ENCODE measurements around the gene TRIP10. TPM values are rescaled to one million over a fixed set of nuclear protein-coding genes. Genes with fewer than 3 reads are reported as not detected.
A peak's percentile ranks its signal among the peaks of the same experiment; 100 is the strongest.

The TRIP10 gene
- total and polyA plus RNA-seq, 2 of the 13 experiments (the other 11 are each of a cell fraction or from before 2014, with no cell fraction given), result 32.5 to 33.2 TPM

- no peak overlapping the region for H2AFZ ChIP-seq (ENCODE audit: low read length)
- peak overlapping the region; percentile 70 to 100 (median 89) for H3K4me3 ChIP-seq (replicated peaks in 1 of 3; ENCODE audit: insufficient read depth in 1 of 3, low read depth in 2 of 3, low read length in 3 of 3)
- POLR2A ChIA-PET, result interaction anchor here (1.5 to 8.0 kb wide), 5 partner anchors 10 to 34 kb away, joined by 12 to 278 read pairs (median 83); partner anchors contain the start of gene GPR108
- peak overlapping the region; percentile 90 for H3K27ac ChIP-seq (ENCODE audit: extremely low read length, insufficient read depth, low read length)
- BruUV-seq (replicated peaks), result TSS peak; percentile 66
- H3K4me1 ChIP-seq (ENCODE audit: insufficient read depth, low read length), result peaks cover 65% of the 10 kb centered on the region
- FAIRE-seq (no peak), ATAC-seq (no peak), DNase-seq (ENCODE audit: low spot score) (no peak)
- H4K20me1 ChIP-seq (ENCODE audit: insufficient read depth, low read length), result peaks cover 51% of the 10 kb centered on the region
- peak overlapping the region; percentile 94 for H3K9ac ChIP-seq (ENCODE audit: insufficient read depth, low read depth, low read length)
- peaks cover 0 to 7% of the 10 kb centered on the region in 2 experiments; a peak in 1 of 5 replicates for H3K27me3 ChIP-seq (ENCODE audit: control insufficient read depth in 1 of 2, insufficient read depth in 2 of 2, low read length in 2 of 2)
- peak overlapping the region; percentile 79 for H3K4me2 ChIP-seq (ENCODE audit: low read depth, low read length)
- H3K9me3 ChIP-seq (ENCODE audit: low read length), result no peaks in the 10 kb centered on the region
- 0% methylated on average over 5 of the region's 6 CpGs for WGBS (ENCODE audit: low lambda C conversion rate)
- CTCF ChIA-PET (ENCODE audit: low intra/inter-chr PET ratio, low total read pairs), result no interaction called here
- intact Hi-C loops (cut with micrococcal nuclease; ENCODE audit: unreplicated experiment) (loop anchor here (2.0 kb wide), 1 partner anchor 143 kb away; no protein-coding TSS in a partner anchor), in situ Hi-C loops (cut with HindIII; ENCODE audit: extremely low pct_ligation_motif_present, low pct_unique_long_range_greater_than_20kb) (no loop called here)
- H3K36me3 ChIP-seq (replicated peaks in 1 of 2; ENCODE audit: control insufficient read depth in 1 of 2, insufficient read depth in 2 of 2, low read length in 2 of 2), result peaks cover 18 to 31% of the 10 kb centered on the region in 2 experiments
- H3K79me2 ChIP-seq (ENCODE audit: insufficient read depth, low read length), result peaks cover 24% of the 10 kb centered on the region
- no peak for TF ChIP-seq RFX3 (CRISPR knock-in tag; IDR thresholded peaks at IDR 0.05)
- TF ChIP-seq SRY (CRISPR knock-in tag; IDR thresholded peaks at IDR 0.05), result no peak
- no peak for TF ChIP-seq HES4 (CRISPR knock-in tag; IDR thresholded peaks at IDR 0.05; ENCODE audit: borderline replicate concordance)
- TF ChIP-seq ZNF33B (CRISPR knock-in tag; IDR thresholded peaks at IDR 0.05), result no peak
- no peak for TF ChIP-seq U2AF2 (IDR thresholded peaks at IDR 0.05; ENCODE audit: low read depth, low read length)
- TF ChIP-seq SMYD3 (CRISPR knock-in tag; IDR thresholded peaks at IDR 0.05), result no peak
- no peak for TF ChIP-seq HMG20B (CRISPR knock-in tag; conservative IDR thresholded peaks at IDR 0.05)
- TF ChIP-seq ZBTB26 (CRISPR knock-in tag; IDR thresholded peaks at IDR 0.05; ENCODE audit: borderline replicate concordance), result 0 out of 2 replicates have a peak, but pooled peaks have one; percentile 1
- TF ChIP-seq TIGD3 (CRISPR knock-in tag; IDR thresholded peaks at IDR 0.05; ENCODE audit: borderline replicate concordance), result no peak
- TF ChIP-seq MXD3 (CRISPR knock-in tag; IDR thresholded peaks at IDR 0.05), result no peak
- no peak for TF ChIP-seq GABPA (IDR thresholded peaks at IDR 0.05; ENCODE audit: low read depth, low read length)
- TF ChIP-seq GABPA (CRISPR knock-in tag; IDR thresholded peaks at IDR 0.05; ENCODE audit: low read depth), result no peak
- TF ChIP-seq BRCA1 (CRISPR knock-in tag; IDR thresholded peaks at IDR 0.05), result 0 out of 2 replicates have a peak, but pooled peaks have one; percentile 27
- TF ChIP-seq HOXD1 (CRISPR knock-in tag; IDR thresholded peaks at IDR 0.05), result 0 out of 2 replicates have a peak, but pooled peaks have one; percentile 5
- TF ChIP-seq SETDB1 (CRISPR knock-in tag; IDR thresholded peaks at IDR 0.05; ENCODE audit: borderline replicate concordance), result no peak
- no peak for TF ChIP-seq NCOR1 (IDR thresholded peaks at IDR 0.05; ENCODE audit: borderline replicate concordance, low read length)
- TF ChIP-seq CENPBD1 (CRISPR knock-in tag; IDR thresholded peaks at IDR 0.05; ENCODE audit: borderline replicate concordance, low read depth), result no peak
- TF ChIP-seq IRF9 (CRISPR knock-in tag; IDR thresholded peaks at IDR 0.05; ENCODE audit: borderline replicate concordance), result no peak; the same call in 1 of the 2 replicates
- no peak for TF ChIP-seq FOXO4 (CRISPR knock-in tag; conservative IDR thresholded peaks at IDR 0.05)
- TF ChIP-seq ZNF7 (CRISPR knock-in tag; IDR thresholded peaks at IDR 0.05), result no peak
Observed at GRCh38 chr19:6719540-6719861, 20.0 kb upstream of the TRIP10 start.

Data from HepG2 (cell line).